NCI-H774 (cell line): ENCODE results near the gene GAB2.
"Not testable (repeated sequence)": the region's sequence is repeated elsewhere in the genome, so short reads cannot be mapped to it uniquely, and the experiment has no call there.

ENCODE experiments used
- DNase-seq: peaks from one replicate; lab custom pipeline; 2025; lab: John Stamatoyannopoulos, UW

The GAB2 gene

DNA sequence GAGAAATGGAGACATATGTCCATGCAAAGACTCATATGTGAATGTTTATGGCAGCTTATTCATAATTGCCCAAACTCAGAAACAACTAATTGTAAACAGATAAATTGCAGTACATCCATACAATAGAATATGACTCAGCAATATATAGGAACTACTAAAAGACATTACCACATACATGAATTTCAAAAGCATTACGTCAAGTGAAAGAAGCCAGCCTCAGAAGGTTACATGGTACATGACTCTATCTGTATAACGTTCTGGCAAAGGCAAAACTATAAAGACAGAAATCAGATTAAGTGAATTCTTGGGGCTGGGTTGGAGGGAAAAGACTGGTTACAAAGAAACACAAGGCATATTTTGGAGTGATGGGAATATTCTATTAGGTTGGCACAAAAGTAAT, 236.4 kb downstream of the GAB2 start:
- DNase-seq: no peak

GRCh38 chr11:78180751-78181150, 236.9 kb downstream of the GAB2 start:
- no peak for DNase-seq

- DNase-seq: no peak
These were observed 238.1 kb downstream of the GAB2 start for GRCh38 chr11:78179459-78180071.

GRCh38 chr11:78177216-78177615, 240.4 kb downstream of the GAB2 start:
- no peak for DNase-seq

GRCh38 chr11:78176605-78177141, 240.9 kb downstream of the GAB2 start:
- DNase-seq: no peak

- DNase-seq: not testable (repeated sequence)
These were observed 241.8 kb downstream of the GAB2 start for GRCh38 chr11:78175862-78176261.

GRCh38 chr11:78171951-78172350, 245.7 kb downstream of the GAB2 start:
- no peak for DNase-seq

DNA sequence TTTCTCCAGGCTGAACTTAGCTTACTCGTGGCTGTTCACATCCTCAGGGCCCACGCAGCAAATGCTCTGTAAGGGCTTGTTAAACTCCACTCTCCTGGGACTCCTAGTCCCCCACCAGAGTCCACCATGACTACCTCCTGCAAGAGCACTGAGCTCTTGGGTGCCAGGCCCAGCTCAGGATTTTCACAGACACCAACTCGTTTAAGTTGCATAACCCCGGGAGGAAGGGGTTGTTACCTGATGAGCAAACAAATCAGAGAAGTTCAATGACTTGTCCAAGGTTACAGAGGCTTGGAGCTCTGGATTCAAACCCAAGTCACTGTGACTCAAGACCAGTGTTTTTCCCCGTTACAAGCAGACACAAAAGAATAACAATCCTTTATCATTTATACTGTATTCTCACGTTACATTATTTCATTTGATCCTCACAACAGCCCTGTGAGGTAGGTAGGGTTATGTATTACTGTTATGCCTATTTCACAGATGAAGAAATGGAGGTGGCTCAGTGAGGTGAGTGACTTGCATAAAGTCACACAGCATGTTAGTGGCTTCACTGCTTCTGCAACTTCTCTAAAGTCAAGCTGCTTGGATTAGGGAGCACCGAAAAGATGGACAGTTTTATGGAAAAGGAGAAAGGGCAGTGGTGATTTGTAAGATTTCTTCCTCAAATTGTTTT, 246.6 kb downstream of the GAB2 start:
- no peak for DNase-seq

- DNase-seq: no peak
These were observed 247.2 kb downstream of the GAB2 start for GRCh38 chr11:78170413-78170812.

GRCh38 chr11:78168539-78169477, 248.8 kb downstream of the GAB2 start:
- no peak for DNase-seq

DNA sequence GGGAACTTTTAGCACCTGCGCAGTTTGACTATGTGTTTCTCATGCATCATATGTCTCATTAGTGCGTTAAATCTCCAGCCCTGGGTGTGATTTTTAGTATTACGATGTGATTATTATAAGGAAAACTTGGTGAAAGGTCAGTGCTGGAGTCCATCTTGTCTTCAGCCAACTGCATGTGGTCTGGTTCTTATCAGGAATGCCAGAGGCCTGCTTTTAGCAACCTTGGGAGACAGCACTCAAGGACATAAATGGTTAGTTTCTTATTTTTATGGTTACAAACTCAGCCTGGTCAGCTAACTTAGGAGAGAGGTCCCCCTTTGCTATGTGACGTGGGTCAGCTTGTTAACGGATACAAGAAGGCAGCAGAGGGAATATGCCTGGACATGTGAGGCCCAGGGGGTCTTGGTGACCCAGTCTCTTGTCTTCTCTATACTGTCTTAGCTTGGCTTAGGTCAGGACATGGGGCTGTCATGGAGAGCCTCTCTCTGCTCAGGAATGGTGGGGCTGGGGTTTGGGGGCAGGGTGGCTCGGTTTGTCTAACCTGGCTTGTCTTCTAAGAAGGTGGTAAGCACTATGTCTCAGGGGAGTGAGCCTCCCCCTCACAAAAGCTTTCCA, 250.7 kb downstream of the GAB2 start:
- DNase-seq: no peak
